AG20443 (cell line): ENCODE measurements around the gene KPNA5.
"Not testable (repeated sequence)": the region's sequence is repeated elsewhere in the genome, so short reads cannot be mapped to it uniquely, and the experiment has no call there.

Experiments used
- DNase-seq: peaks from one replicate; pipeline ENCODE4 v3.0.0; 2012; ENCODE audit warnings: low spot score, mixed read lengths

KPNA5 gene

DNA sequence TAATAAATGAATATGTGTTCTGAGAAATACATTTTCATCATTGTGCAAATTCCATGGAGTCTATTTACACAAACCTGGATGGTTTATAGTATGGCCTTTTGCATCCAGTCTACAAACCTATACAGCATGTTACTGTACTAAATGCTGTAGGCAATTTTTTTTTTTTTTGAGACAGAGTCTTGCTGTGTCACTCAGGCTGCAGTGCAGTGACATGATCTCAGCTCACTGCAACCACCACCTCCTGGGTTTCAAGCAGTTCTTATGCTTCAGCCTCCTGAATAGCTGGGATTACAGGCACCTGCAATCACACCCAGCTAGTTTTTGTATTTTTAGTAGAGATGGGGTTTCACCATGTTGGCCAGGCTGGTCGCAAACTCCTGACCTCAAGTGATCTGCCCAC lies 22.9 kb downstream of the KPNA5 start:
- not testable (repeated sequence) for DNase-seq

DNA sequence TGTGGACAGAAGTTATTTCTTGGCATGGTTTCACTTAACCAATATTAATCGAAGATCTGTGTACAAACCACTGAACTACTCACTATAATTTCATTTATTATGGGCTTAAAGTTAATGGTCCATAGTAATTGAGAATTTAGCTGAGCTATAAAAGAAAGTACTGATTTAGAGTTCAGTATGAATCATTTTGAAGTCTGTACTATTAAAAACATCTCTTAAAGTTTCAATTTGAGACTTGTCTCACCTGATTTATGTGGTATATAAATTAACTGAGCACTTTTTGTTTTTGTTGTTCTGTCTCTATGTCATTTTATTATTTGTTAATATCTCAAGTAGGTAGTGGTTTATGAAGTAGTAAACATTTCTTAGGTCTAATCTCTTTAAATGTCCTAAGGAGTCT lies 24.9 kb downstream of the KPNA5 start:
- no peak for DNase-seq

DNA sequence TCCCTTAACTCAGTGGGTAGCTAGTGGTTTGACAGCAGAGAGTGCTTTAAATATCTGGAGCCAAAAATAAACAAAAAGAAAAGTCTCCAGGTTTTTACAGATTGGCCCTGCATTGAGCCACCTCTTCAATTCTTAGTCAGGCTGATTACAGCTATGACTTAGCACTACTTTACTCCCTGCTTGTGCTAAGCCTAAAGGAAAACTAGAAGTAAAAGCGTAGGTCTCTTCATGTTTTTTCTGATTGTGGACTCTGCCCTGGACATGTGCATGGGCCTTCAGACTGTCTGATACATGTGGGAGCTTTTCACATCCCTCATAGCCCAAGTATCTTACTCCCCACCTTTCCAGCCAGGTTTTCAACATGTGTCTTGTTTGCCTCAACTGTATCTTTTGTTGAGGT lies 33.3 kb downstream of the KPNA5 start:
- no peak for DNase-seq

DNA sequence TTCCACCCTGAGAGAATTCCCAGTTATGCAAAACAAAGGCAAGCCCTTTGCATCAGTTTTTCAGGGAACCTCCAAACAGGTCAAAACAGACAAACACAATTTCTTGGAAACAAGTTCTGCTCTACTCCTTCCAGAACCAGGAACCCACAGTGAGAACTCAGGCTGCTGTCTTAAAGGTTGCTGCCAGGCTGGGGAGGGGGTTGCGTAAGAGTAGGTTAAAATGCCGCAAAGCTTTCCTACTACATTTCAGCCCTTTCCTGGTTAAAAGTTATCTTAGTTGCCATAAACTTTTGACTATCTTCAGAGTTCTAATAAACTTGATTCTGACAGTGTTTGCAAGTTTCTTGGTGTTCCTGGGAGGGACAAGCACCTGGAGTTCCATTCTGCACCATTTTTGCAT lies 33.8 kb downstream of the KPNA5 start:
- no peak for DNase-seq

DNA sequence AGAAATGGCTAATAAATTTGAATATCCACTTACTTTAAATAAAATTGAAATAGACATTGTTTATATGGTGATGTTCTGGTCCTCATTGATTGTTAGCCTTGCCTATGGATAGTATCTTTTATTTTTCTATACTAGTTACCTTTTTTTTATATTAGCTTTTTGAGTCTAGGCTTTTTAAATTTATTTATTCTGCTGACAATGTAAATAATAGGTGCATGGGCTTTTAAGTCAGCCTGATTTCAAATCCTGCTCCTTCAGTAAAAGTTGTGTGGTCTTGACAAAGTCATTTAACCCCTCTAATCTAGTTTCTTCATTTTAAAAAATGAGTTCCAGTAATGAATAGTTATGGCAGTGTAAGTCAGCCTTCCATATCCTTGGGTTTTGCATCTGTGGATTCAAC lies 45.9 kb downstream of the KPNA5 start:
- no peak for DNase-seq

DNA sequence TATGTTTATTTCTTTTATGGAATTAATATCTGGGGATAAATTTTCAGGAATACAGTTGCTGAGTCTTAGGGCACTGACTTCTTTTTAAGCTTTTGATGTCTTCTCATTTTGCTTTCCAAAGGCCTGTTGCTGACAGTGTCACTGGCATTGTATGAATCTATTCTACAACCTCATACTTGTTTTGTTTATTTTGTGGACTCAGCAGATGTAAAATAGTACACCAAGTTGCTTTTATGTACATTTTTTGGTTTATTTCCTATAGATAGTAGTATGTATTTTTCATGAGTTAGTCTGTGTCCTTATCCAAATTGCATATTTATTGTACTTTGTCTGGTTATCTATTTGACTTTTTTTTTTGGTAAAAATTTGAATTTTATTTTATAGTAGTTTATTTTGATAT lies 49.5 kb downstream of the KPNA5 start:
- DNase-seq, result no peak

DNA sequence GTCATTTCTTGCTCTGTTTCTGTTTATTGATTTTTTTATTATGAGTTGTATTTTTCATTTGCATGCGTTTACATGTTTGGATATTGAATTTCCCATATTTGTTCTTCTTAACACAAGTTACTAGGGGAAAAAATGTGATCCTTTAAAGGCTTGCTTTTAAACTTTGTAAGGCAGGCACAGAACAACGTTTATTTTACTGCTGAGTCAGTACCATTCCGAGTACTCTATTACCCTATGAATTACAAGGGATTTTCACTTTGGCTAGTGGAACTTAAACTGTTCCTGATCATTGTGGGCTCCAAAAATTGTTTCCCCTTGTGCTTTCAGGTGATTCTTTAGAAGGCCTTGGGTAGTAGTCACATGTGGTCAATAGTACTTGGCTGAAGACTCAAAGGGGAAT lies 56.0 kb downstream of the KPNA5 start:
- no peak for DNase-seq

DNA sequence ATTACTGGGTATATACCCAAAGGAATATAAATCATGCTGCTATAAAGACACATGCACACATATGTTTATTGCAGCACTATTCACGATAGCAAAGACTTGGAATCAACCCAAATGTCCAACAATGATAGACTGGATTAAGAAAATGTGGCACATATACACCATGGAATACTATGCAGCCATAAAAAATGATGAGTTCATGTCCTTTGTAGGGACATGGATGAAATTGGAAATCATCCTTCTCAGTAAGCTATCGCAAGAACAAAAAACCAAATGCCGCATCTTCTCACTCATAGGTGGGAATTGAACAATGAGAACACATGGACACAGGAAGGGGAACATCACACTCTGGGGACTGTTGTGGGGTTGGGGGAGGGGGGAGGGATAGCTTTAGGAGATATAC lies 59.5 kb downstream of the KPNA5 start:
- not testable (repeated sequence) for DNase-seq

DNA sequence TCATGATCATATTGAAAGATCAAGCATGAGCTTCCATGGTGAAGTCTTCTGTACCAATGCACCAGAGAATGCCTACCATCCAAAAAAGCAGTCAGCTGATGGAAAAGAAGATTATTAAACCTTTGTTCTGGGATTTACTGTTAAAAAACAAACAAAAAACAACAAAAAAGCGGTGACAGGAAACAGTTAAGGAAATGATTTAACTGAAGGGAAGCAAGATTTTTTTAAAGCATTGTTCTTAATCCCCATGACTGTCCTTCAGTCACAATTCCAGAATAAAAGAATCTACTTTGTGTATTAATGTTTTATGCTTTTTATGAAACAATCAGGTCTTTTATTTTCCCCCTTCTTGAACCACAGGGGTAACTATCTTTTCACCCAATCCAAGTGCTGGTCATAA lies 60.6 kb downstream of the KPNA5 start:
- no peak for DNase-seq

DNA sequence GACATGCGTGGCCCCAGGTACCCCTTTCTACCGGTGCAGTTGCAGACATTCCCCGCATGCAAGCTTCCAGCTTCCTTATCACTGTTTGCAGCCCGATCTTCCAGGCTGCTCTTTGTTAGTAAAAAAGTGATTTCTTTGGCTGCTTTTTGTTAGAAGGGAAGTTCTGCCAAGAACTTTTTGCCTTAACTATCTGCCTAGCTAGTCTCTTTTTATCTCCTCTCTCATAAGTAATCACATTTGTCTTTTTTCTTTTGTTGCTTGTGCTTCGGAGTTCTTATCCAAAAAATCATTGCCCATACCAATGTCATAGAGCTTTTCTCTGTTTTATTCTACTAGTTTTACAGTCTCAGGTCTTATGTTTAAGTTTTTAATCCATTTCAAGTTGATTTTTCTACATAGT lies 64.2 kb downstream of the KPNA5 start:
- no peak for DNase-seq

DNA sequence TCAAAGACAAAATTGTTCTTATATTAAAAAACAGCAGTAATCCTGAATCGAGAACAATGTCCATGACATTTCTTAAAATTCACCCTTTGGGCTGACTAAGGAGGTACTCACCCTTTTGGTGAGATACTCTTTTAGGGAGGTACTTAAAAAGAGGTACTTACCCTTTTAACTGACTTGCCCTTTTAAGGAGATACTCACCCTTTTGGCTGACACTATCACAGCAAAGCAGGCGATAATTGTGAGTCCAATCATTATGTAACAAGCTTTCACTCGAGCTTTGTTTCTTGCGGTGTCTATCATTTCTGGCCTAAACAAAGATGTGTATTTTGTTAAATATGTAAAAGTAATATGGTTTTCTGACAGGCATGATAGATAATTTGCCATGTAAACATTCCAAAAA lies 80.8 kb downstream of the KPNA5 start:
- no peak for DNase-seq

DNA sequence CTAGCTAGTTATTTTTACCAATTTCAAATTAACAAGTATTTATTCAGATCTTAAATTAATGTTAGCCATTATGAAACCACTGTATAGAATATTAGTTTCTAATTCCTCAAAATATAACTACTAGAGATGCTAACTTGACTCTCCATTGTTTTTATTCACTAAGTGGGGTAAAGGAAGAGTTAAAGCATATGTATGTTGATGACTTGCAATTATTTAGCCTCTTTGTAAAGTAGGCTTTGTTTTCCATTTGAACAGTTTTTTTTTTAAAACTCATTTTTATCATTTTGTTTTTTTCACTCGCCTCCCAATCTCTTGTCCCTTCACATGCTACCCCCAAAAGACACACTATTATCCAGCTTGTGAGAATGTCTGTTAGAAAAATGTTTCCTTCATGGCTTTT lies 81.2 kb downstream of the KPNA5 start:
- DNase-seq, result no peak

DNA sequence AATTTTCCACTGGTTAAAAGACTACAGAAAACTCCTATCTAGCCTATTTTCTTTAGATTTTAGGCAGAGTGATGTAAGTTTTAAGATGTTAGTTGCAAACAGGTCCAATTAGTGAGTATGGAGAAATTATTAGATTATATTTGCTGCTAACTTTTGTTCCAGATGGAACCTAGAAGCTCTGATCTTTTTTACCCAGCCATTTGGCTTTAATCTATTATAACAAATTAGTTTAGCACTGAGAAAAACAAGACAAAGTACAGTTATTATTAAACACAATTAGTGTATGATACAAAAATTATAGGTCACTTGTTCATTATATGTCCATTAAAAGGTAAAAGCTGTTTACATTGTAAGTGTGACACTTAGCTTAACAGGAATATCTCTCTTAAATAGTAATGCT lies 82.0 kb downstream of the KPNA5 start:
- DNase-seq, result no peak

DNA sequence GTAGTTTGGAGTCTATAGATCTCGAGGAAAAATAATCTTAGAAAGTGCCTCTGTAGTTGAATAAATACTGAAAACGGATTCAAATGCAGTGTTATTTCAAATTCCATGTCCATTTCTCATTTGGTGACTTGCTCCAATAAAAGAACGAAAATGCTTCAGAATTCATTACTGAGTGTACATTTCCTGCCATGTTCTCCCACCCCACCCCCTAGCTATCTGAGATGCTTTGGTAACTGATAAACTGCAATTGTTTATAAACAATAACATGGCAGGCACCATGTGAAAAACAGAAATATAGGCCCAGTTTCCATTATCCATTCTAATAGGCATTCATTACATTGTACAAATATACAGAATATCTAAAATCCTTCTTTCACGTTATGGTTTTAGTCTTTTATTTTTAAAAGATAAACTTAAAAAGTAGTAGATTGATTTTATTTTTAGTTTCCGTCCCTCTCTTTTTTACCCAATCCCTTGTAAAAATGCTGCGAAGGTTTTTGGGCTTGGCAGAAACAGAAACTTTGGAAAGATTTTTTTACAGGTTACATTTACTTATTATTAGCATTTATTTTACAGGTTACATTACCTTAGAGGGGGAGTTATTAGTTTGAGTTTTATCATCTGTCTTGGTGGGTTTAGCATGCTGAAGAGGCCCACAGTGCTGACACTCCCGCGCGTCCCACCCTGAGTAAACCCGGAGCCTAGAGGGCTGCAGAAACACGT lies 83.1 kb downstream of the KPNA5 start:
- DNase-seq, result no peak

DNA sequence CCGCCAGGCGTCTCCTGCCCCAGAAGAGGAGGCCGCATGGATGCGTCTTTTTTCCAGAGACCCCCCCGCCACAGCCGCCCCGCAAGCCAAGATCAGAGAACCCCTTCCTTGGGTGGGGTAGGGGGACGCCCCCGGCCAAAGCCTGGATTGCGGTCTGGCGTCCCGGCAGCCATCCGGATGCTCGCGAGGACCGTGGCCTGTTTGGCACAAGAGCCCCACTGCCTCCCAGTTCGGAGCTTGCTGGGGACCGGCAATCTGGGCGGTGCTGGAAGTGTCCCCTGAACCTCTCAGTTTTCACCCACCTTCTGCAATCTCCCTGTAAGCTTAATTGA lies 83.6 kb downstream of the KPNA5 start:
- no peak for DNase-seq

DNA sequence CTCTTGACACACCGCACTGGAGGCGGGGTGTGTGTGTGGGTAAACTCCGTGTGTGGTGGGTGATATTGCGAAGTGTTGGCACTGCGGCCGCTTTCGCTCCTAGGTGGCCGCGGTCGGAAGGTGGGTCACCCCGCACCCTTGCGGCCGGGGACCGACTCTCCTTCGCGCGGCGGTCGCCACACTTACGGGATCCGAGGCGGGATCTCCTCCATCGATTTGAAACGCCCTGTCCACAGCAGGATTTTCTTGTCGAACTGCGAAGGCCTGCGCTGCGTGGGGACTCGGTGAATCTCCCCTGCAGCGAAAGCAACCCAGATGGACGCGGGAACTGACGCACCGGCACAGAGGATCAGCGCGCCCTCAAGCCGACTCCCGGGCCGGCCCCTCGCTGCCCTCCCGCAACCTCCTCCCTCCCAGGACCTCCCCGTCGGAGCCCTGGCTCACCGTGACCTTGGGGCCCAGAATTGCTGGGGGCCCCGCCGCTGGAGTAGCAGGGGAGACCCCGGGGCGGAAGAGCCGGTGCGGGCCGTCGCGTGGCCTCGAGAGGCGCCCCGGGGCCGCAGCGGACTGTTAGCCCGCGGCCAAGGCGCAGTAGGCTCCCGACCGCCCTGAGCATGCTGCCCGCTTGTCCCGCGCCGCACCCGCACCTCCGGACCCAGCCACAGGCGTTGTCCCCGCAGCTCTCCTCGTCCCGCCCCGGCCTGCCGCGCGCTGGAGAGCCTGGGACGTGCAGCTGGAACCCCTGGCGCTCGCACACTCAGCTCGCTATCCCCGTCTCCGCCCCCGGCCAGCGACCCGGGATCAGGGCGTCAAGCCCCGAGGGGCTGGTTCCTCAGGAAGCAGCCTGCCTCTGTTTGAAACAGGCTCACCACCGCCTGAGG lies 84.2 kb downstream of the KPNA5 start, which contains the start of gene FAM162B:
FAM162B (minus strand) TSS at position 759 of the 881 bp plus-strand sequence; CDS start at position 616, 143 bp downstream.
- DNase-seq, result peak; percentile 49

DNA sequence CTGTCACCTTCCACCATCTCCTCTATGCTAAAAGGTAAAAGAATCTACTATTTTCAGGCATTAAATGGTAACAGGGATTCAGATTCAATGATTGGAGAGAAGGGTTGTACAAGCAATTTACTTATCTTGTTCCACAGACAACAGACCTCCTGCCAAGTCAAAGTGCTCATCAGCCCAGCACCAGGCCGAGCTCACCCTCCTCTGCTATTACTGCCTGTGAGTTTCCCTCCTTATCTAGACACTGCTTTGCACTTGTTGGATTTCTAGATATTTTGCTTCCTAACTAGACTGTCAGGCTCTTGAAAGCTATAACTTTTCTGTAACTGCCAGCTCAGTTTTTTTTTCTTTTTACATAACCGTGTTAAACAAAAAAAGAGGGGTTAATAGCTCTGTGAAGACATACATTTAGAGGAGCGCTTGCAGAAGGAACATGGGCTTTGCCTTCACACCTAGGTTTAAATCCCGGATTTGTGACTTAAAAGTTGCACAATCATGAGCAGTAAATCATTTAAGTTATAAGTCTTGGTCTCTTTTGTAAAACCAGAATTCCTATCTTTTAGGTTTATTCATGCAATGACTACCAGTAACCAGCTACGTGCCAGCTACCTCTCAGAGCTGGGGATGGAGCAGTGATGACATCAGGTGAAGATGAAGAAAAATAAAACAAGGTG lies 85.6 kb downstream of the KPNA5 start:
- DNase-seq, result no peak

DNA sequence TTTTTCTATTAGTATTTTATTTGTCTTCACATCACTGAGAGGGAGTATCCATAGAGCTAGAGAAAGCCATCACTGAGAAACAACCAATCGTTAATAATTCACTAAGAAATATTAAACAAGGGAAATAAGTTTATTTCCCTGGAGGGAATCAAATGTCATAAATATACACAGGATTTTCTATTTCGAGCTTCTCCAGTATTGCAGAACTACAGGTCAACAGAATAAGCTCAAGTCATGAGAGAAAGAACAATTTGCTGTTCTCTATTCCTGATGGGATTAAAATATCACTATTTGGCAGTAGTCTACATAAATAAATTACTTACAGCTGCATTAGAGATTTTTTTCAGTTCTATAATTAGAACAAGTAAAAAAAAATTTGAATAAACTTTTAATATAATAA lies 86.7 kb downstream of the KPNA5 start:
- DNase-seq, result no peak

DNA sequence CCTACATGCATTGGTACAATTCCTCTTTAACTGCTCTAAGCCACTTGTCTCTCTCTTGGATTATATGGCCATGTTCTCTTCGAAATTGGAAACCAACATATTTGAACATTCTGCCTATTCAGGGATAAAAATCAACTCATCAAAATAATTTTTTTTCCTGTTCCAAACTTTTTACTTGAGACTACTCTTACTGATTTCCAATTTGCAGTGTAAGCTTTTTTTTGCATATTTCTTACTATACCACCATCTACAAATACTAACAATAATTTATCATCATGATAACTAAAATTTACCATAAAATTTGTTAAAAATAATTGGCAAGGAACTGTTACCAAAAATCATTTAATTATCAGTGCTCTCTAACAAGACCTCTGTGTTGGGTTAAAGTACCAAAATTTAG lies 91.4 kb downstream of the KPNA5 start:
- no peak for DNase-seq

DNA sequence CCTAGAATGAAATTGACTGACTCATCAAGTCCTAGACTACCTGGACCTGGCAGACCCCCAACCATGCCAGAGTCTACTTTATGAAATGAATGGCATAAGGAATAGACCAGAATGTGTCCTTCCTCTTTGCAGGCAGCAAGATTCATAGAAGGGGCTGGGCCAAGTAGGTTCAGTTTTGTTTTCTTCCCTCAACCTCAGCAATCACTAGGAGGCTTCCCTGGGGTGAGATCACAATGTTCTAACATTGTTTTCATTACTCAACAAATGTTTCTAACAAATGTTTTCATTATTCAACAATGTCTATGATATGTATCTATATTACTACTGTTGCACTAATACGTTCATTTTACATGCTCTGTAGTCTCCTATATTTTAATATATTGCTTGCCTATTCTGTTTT lies 92.9 kb downstream of the KPNA5 start:
- DNase-seq, result no peak

DNA sequence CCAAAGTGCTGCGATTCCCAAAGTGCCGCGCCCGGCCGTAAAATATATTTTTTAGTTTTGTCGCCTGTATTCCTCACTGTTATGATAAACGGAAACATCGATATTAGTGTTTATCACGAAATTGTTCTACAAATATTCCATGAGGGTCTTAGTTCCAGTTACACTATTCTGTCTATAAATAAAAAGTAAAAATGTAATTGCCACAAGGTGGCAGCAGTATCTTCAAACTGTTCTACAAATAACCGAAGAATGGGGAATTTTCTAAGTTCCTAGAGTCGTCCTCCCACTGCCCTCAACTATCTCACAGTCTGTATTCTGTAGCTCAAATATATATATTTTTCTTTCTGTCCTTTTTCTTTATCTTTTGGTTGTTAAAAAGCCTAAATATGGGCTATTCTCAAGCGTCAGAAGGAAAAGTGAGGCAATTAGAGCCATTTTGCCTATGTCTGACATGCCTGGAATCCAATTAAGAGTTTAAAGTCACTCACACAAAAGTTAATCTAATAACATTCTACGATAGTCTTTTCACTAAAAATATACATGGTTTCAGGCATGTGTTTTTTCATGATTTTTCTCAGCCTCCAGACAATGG lies 98.7 kb downstream of the KPNA5 start:
- DNase-seq, result peak; percentile 29

DNA sequence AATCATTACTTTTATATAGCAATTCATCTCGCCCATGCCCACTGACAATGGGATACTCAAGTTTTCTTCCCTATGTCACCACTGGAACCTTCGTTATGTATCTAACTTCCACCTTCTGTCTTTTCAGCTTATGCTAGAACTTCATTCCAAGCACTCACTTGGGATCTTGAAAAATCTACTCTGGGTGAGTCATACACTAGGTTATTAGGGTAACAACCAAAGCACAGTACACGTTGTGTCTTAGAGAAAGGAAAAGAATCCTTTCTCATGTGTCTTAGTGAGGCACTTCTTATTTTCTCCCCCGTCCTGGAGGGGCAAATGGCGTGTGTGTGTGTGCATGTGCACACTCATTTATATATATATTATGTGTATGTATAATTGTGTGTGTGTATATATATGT lies 102.8 kb downstream of the KPNA5 start:
- DNase-seq, result no peak
